Ishikawa (cell line): ENCODE measurements around the gene R3HDM4.
A peak's percentile ranks its signal among the peaks of the same experiment; 100 is the strongest.

ENCODE experiments used
- CEBPB ChIP-seq: IDR thresholded peaks from 2 replicates; pipeline ENCODE4 v1.6.1; 2012
- CREB1 ChIP-seq: IDR thresholded peaks from 2 replicates; pipeline ENCODE4 v1.6.1; 2012; ENCODE audit warnings: low read depth
- EGR1 ChIP-seq: IDR thresholded peaks from 2 replicates; pipeline ENCODE4 v1.6.1; 2012
- EP300 ChIP-seq: IDR thresholded peaks from 2 replicates; pipeline ENCODE4 v1.6.1; 2012; ENCODE audit warnings: borderline replicate concordance
- FOXM1 ChIP-seq: IDR thresholded peaks from 2 replicates; pipeline ENCODE4 v1.6.1; 2012; ENCODE audit warnings: low read depth, borderline replicate concordance
- MAX ChIP-seq: IDR thresholded peaks from 2 replicates; pipeline ENCODE4 v1.6.1; 2012
- NFIC ChIP-seq: IDR thresholded peaks from 2 replicates; pipeline ENCODE4 v1.6.1; 2012
- RAD21 ChIP-seq: IDR thresholded peaks from 2 replicates; pipeline ENCODE4 v1.6.1; 2012; ENCODE audit warnings: low read depth
- REST ChIP-seq: IDR thresholded peaks from 2 replicates; pipeline ENCODE4 v1.6.1; 2012; ENCODE audit warnings: low read depth, mild to moderate bottlenecking
- TAF1 ChIP-seq: IDR thresholded peaks from 2 replicates; pipeline ENCODE4 v1.6.1; 2012; ENCODE audit warnings: low read depth, mild to moderate bottlenecking
- TCF12 ChIP-seq: IDR thresholded peaks from 2 replicates; pipeline ENCODE4 v1.6.1; 2012; ENCODE audit warnings: low read depth
- TEAD4 ChIP-seq: IDR thresholded peaks from 2 replicates; pipeline ENCODE4 v1.6.1; 2012
- YY1 ChIP-seq: IDR thresholded peaks from 2 replicates; pipeline ENCODE4 v1.6.1; 2012; ENCODE audit warnings: low read depth
- ZBTB7A ChIP-seq: IDR thresholded peaks from 2 replicates; pipeline ENCODE4 v1.6.1; 2012; ENCODE audit warnings: low read depth
- TF ChIP-seq, protein P1 (sequence below): IDR thresholded peaks from 2 replicates; pipeline ENCODE4 v1.6.1; 2012

The R3HDM4 gene

DNA sequence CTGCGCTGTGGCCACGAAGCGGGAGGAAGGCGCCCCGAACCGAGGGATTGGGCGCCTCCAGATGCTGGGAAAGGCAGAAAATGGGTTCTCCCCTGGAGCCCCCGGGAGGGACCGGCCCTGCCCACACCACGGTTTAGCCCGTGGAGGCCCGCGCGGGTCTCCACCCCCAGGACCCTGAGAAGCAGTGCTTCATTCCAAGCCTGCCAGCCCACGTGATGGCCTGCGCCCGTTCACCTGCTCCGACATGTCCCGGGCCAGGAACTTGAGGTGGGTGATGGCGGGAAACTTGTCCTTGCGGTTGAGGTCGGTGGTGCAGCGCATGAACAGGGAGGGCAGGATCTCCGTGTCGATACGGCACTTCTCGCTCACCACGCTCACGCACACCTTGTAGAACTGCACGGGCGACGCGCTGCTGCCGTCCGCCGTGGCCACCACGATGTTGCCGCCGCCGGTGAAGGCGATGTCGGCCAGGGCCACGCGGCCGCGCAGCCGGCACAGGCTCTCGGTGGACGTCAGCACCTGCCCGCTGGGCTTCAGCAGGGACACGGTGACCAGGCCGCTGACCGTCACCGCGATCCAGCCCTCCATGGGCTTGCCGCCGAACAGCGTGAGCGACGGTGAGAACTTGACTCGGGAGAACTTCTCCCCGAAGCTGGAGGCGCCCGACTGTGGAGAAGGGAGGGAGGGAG lies 27.3 kb downstream of the R3HDM4 start:
- TF ChIP-seq FOXM1 (no peak), YY1 (no peak), TAF1 (no peak), CREB1 (no peak), RAD21 (no peak), NFIC (no peak), EGR1 (no peak), CEBPB (no peak)
- TF ChIP-seq, protein P1, sequence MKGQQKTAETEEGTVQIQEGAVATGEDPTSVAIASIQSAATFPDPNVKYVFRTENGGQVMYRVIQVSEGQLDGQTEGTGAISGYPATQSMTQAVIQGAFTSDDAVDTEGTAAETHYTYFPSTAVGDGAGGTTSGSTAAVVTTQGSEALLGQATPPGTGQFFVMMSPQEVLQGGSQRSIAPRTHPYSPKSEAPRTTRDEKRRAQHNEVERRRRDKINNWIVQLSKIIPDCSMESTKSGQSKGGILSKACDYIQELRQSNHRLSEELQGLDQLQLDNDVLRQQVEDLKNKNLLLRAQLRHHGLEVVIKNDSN, result no peak

GRCh38 chr19:884420-885211 lies 28.4 kb downstream of the R3HDM4 start:
- TF ChIP-seq REST, result no peak
- TF ChIP-seq CEBPB, result no peak
- no peak for TF ChIP-seq ZBTB7A
- no peak for TF ChIP-seq EP300
- TF ChIP-seq, protein P1, result no peak
- TF ChIP-seq NFIC, result no peak
- TF ChIP-seq CREB1, result no peak
- no peak for TF ChIP-seq YY1
- no peak for TF ChIP-seq MAX
- TF ChIP-seq TAF1, result no peak
- no peak for TF ChIP-seq RAD21
- TF ChIP-seq TEAD4, result no peak
- TF ChIP-seq FOXM1, result no peak
- no peak for TF ChIP-seq TCF12
- TF ChIP-seq EGR1, result no peak

DNA sequence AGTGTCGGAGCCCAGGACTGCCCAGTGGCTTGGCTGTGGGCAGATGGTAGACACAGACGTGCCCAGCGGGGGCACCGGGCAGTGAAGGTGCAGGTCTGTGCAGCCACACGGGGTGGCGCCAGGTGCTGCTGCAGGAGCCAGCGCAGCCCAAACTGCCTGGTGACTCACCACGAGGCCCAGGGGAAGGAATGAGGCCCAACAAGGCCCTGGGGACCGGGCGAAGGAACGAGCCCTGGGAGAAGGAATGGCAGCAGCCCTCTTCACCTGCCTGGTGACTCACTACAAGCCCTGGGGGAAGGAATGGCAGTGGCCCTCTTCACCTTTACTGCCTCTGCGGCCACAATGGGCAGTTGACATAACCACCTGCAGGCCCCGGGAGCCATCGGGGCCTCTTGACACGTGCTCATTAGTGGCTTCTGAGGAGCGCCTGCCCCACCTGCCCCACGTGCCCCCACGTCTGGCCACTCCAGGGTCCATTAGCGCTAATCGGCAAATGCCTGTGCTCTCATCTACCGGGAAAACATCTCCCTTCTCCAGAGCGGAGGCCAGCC lies 29.3 kb downstream of the R3HDM4 start:
- TF ChIP-seq YY1, result peak; percentile 50; the same call in 1 of the 2 replicates
- no peak for TF ChIP-seq CEBPB
- TF ChIP-seq RAD21, result peak; percentile 54; the same call in 1 of the 2 replicates
- TF ChIP-seq TCF12, result peak; percentile 68
- peak; percentile 81 for TF ChIP-seq MAX
- no peak; the same call in 1 of the 2 replicates for TF ChIP-seq NFIC
- no peak for TF ChIP-seq TEAD4
- TF ChIP-seq, protein P1, result no peak

GRCh38 chr19:882871-883497 lies 30.0 kb downstream of the R3HDM4 start:
- TF ChIP-seq YY1 (no peak), MAX (no peak), CREB1 (no peak), EGR1 (no peak), EP300 (no peak), CEBPB (no peak), TCF12 (no peak), ZBTB7A (no peak), FOXM1 (no peak), REST (no peak), TEAD4 (no peak), NFIC (no peak), TAF1 (no peak)
- TF ChIP-seq, protein P1, result no peak
